ENCODE data around the gene PER2. TPM values are rescaled to one million over a fixed set of nuclear protein-coding genes. Genes with fewer than 3 reads are reported as not detected.

The PER2 gene
- total RNA-seq, 1 experiment from 2014 or later, result 6.6 TPM

GRCh38 chr2:238238766-238239542 is 49.5 kb downstream of the PER2 start (continued):
- TF ChIP-seq USF1 (CRISPR knock-in tag; IDR thresholded peaks at IDR 0.05), result peak; percentile 90
- TF ChIP-seq ZBTB21 (CRISPR knock-in tag; IDR thresholded peaks at IDR 0.05; ENCODE audit: borderline replicate concordance), result peak; percentile 96
- no peak for TF ChIP-seq GTF2I (CRISPR knock-in tag; conservative IDR thresholded peaks at IDR 0.05)
- TF ChIP-seq, protein P1, sequence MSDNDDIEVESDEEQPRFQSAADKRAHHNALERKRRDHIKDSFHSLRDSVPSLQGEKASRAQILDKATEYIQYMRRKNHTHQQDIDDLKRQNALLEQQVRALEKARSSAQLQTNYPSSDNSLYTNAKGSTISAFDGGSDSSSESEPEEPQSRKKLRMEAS (CRISPR knock-in tag; IDR thresholded peaks at IDR 0.05), result peak; percentile 100
- TF ChIP-seq, protein P2, sequence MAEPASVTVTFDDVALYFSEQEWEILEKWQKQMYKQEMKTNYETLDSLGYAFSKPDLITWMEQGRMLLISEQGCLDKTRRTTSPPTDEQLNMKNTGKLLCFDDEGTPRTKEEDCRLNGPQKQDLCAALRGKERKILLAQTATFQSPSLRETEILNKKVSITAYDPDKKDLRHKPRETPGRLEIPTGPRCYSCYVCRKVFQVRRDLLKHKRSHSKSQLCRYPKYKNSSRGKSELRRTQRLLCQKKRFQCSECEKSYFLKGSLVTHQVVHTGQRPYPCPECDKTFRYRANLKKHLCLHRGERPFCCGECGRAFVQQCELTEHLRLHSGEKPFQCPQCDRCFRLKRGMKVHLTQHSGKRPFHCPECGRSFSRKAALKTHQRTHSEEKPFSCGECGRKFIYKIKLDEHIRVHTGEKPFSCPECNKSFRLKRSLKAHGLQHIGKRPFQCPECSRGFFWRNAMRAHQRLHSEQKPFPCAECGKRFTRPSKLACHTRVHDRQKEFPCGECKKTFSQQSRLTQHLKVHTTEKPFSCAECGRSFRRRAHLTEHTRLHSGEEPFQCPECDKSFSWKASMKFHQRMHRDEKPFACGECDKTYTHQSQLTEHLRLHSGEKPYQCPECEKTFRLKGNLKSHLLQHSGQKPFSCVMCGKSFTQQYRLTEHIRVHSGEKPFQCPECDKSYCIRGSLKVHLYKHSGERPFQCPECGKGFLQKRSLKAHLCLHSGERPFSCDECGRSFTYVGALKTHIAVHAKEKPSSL (CRISPR knock-in tag; conservative IDR thresholded peaks at IDR 0.05), result no peak
- peak; percentile 88 for TF ChIP-seq GABPB1 (CRISPR knock-in tag; IDR thresholded peaks at IDR 0.05)
- no peak for TF ChIP-seq ZNF671 (CRISPR knock-in tag; IDR thresholded peaks at IDR 0.05)
- TF ChIP-seq, protein P3, sequence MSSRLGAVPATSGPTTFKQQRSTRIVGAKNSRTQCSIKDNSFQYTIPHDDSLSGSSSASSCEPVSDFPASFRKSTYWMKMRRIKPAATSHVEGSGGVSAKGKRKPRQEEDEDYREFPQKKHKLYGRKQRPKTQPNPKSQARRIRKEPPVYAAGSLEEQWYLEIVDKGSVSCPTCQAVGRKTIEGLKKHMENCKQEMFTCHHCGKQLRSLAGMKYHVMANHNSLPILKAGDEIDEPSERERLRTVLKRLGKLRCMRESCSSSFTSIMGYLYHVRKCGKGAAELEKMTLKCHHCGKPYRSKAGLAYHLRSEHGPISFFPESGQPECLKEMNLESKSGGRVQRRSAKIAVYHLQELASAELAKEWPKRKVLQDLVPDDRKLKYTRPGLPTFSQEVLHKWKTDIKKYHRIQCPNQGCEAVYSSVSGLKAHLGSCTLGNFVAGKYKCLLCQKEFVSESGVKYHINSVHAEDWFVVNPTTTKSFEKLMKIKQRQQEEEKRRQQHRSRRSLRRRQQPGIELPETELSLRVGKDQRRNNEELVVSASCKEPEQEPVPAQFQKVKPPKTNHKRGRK (CRISPR knock-in tag; IDR thresholded peaks at IDR 0.05; ENCODE audit: borderline replicate concordance), result peak; percentile 87; the same call in 1 of the 2 replicates
- no peak for TF ChIP-seq ZNF416 (CRISPR knock-in tag; IDR thresholded peaks at IDR 0.05)
- TF ChIP-seq, protein P4, sequence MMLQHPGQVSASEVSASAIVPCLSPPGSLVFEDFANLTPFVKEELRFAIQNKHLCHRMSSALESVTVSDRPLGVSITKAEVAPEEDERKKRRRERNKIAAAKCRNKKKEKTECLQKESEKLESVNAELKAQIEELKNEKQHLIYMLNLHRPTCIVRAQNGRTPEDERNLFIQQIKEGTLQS (CRISPR knock-in tag; conservative IDR thresholded peaks at IDR 0.05), result peak; percentile 98
- TF ChIP-seq, protein P5, sequence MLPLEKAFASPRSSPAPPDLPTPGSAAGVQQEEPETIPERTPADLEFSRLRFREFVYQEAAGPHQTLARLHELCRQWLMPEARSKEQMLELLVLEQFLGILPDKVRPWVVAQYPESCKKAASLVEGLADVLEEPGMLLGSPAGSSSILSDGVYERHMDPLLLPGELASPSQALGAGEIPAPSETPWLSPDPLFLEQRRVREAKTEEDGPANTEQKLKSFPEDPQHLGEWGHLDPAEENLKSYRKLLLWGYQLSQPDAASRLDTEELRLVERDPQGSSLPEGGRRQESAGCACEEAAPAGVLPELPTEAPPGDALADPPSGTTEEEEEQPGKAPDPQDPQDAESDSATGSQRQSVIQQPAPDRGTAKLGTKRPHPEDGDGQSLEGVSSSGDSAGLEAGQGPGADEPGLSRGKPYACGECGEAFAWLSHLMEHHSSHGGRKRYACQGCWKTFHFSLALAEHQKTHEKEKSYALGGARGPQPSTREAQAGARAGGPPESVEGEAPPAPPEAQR (CRISPR knock-in tag; IDR thresholded peaks at IDR 0.05), result no peak
- peak; percentile 71 for TF ChIP-seq SP1 (CRISPR knock-in tag; conservative IDR thresholded peaks at IDR 0.05)
- peak; percentile 99 for TF ChIP-seq TP53 (CRISPR knock-in tag; IDR thresholded peaks at IDR 0.05)
- no peak for TF ChIP-seq MXD4 (CRISPR knock-in tag; IDR thresholded peaks at IDR 0.05; ENCODE audit: borderline replicate concordance)
- TF ChIP-seq SOX15 (CRISPR knock-in tag; IDR thresholded peaks at IDR 0.05), result no peak
- peak; percentile 98 for TF ChIP-seq ZNF138 (CRISPR knock-in tag; conservative IDR thresholded peaks at IDR 0.05)
- peak; percentile 99 for TF ChIP-seq ESRRA (CRISPR knock-in tag; IDR thresholded peaks at IDR 0.05; ENCODE audit: borderline replicate concordance)
- no peak for TF ChIP-seq RORB (CRISPR knock-in tag; IDR thresholded peaks at IDR 0.05)
- TF ChIP-seq EMX1 (CRISPR knock-in tag; IDR thresholded peaks at IDR 0.05), result no peak
- TF ChIP-seq MYBL2 (CRISPR knock-in tag; IDR thresholded peaks at IDR 0.05), result peak; percentile 99
- TF ChIP-seq ZNF532 (CRISPR knock-in tag; IDR thresholded peaks at IDR 0.05; ENCODE audit: borderline replicate concordance), result no peak
- peak; percentile 98 for TF ChIP-seq E2F5 (CRISPR knock-in tag; IDR thresholded peaks at IDR 0.05)
- TF ChIP-seq SMAD4 (CRISPR knock-in tag; IDR thresholded peaks at IDR 0.05), result peak; percentile 99
- TF ChIP-seq, protein P6, sequence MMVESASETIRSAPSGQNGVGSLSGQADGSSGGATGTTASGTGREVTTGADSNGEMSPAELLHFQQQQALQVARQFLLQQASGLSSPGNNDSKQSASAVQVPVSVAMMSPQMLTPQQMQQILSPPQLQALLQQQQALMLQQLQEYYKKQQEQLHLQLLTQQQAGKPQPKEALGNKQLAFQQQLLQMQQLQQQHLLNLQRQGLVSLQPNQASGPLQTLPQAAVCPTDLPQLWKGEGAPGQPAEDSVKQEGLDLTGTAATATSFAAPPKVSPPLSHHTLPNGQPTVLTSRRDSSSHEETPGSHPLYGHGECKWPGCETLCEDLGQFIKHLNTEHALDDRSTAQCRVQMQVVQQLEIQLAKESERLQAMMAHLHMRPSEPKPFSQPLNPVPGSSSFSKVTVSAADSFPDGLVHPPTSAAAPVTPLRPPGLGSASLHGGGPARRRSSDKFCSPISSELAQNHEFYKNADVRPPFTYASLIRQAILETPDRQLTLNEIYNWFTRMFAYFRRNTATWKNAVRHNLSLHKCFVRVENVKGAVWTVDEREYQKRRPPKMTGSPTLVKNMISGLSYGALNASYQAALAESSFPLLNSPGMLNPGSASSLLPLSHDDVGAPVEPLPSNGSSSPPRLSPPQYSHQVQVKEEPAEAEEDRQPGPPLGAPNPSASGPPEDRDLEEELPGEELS (CRISPR knock-in tag; IDR thresholded peaks at IDR 0.05), result peak; percentile 100
